ENCODE data around the gene SEPTIN6.

GRCh38 chrX:119729408-119730201 is 36.6 kb upstream of the SEPTIN6 start:
- TF ChIP-seq CTCF (IDR thresholded peaks at IDR 0.05; ENCODE audit: low read length), result peak; percentile 47; the same call in 1 of the 2 replicates
- TF ChIP-seq EZH2 (IDR thresholded peaks at IDR 0.05; ENCODE audit: borderline replicate concordance, low read length), result no peak
